Activated CD4-positive, alpha-beta memory T cell treated with anti-CD3 and anti-CD28 coated beads, Interleukin-2, amount 10 ng/mL, durations not matched to agents 7 days and 5 days (primary cell): ENCODE results near the gene RFESD. TPM values are rescaled to one million over a fixed set of nuclear protein-coding genes. Genes with fewer than 3 reads are reported as not detected.
A peak's percentile ranks its signal among the peaks of the same experiment; 100 is the strongest.

ENCODE experiments used
- CTCF ChIA-PET: fragments of 350-600 bp; sonication (Branson Sonifier 250); formaldehyde crosslinking; loops from one replicate; lab custom pipeline; 2021; ENCODE audit warnings: antibody characterized with exemption, inconsistent platforms; lab: Charles Lee
- POLR2A ChIA-PET: fragments of 350-600 bp; sonication (Branson Sonifier 250); formaldehyde crosslinking; loops from one replicate; lab custom pipeline; 2021; ENCODE audit warnings: antibody characterized with exemption; lab: Charles Lee
- DNase-seq: peaks from one replicate; pipeline ENCODE4 v3.0.0-alpha.2; 2020
- H3K27ac Mint-ChIP-seq: one replicate; pipeline ENCODE4 v1.8.0; 2021; ENCODE audit warnings: mild to moderate bottlenecking, mixed read lengths
- H3K27me3 Mint-ChIP-seq: one replicate; pipeline ENCODE4 v1.8.0; 2021; ENCODE audit warnings: mixed read lengths
- H3K36me3 Mint-ChIP-seq: one replicate; pipeline ENCODE4 v1.8.0; 2021; ENCODE audit warnings: low read depth, mixed read lengths
- H3K4me1 Mint-ChIP-seq: one replicate; pipeline ENCODE4 v1.8.0; 2021; ENCODE audit warnings: mixed read lengths
- H3K4me3 Mint-ChIP-seq: one replicate; pipeline ENCODE4 v1.8.0; 2021; ENCODE audit warnings: mild to moderate bottlenecking, mixed read lengths
- H3K9me3 Mint-ChIP-seq: one replicate; pipeline ENCODE4 v1.8.0; 2021; ENCODE audit warnings: mixed read lengths
- total RNA-seq, 2 experiments: library from RNA; stranded (reverse); gene quantifications; one replicate each; pipeline ENCODE4 v1.2.3, GENCODE V29; 2021

Gene RFESD
- 1 to 10 TPM; 5.4 to 6.4 TPM for total RNA-seq

- no peaks in the 10 kb centered on the region for H3K9me3 Mint-ChIP-seq
- peak within 1 kb of the TSS; percentile 88 for H3K27ac Mint-ChIP-seq
- peak within 1 kb of the TSS; percentile 79 for H3K4me3 Mint-ChIP-seq
- H3K4me1 Mint-ChIP-seq = peaks cover 45% of the 10 kb centered on the region
- H3K36me3 Mint-ChIP-seq = peaks cover 2% of the 10 kb centered on the region
- DNase-seq = peak; percentile 98
- ChIA-PET POLR2A (interaction anchor here (0.7 to 4.4 kb wide), 19 partner anchors 12 to 314 kb away, joined by 3 to 52 read pairs (median 8); partner anchors contain the start of genes ARSK, ELL2, GLRX and GPR150), CTCF (interaction anchor here (0.9 to 3.1 kb wide), 22 partner anchors 9 to 1015 kb away, joined by 3 to 21 read pairs (median 4); partner anchors contain the start of genes ARSK, CAST, GLRX and RHOBTB3)
- no peaks in the 10 kb centered on the region for H3K27me3 Mint-ChIP-seq
Measured at GRCh38 chr5:95646569-95647431, at the start of gene RFESD. TSS of gene RFESD (plus strand) at chr5:95646777. CDS start at chr5:95652272, 5,495 bp downstream.

- DNase-seq = no peak
- no peaks in the 10 kb centered on the region for H3K9me3 Mint-ChIP-seq
- no peaks in the 10 kb centered on the region for H3K27me3 Mint-ChIP-seq
- CTCF ChIA-PET = no interaction called here
- no peak overlapping the region for H3K27ac Mint-ChIP-seq
- no peak overlapping the region for H3K4me3 Mint-ChIP-seq
- peaks cover 13% of the 10 kb centered on the region for H3K36me3 Mint-ChIP-seq
- H3K4me1 Mint-ChIP-seq = no peaks in the 10 kb centered on the region
- POLR2A ChIA-PET = no interaction called here
Measured at GRCh38 chr5:95599252-95599651, 47.3 kb upstream of the RFESD start.

- Mint-ChIP-seq H3K4me1 (no peaks in the 10 kb centered on the region), H3K9me3 (no peaks in the 10 kb centered on the region), H3K27ac (no peak overlapping the region), H3K4me3 (no peak overlapping the region), H3K36me3 (peaks cover 15% of the 10 kb centered on the region), H3K27me3 (no peaks in the 10 kb centered on the region)
- POLR2A ChIA-PET = no interaction called here
- CTCF ChIA-PET = no interaction called here
- no peak for DNase-seq
Measured at GRCh38 chr5:95600557-95600956, 46.0 kb upstream of the RFESD start.

- DNase-seq = no peak
- H3K27me3 Mint-ChIP-seq = no peaks in the 10 kb centered on the region
- ChIA-PET CTCF (no interaction called here), POLR2A (no interaction called here)
- no peaks in the 10 kb centered on the region for H3K9me3 Mint-ChIP-seq
- no peak overlapping the region for H3K27ac Mint-ChIP-seq
- H3K36me3 Mint-ChIP-seq = peaks cover 13% of the 10 kb centered on the region
- no peaks in the 10 kb centered on the region for H3K4me1 Mint-ChIP-seq
- H3K4me3 Mint-ChIP-seq = no peak overlapping the region
Measured at GRCh38 chr5:95605786-95606185, 40.8 kb upstream of the RFESD start.

GRCh38 chr5:95606419-95606818 is 40.2 kb upstream of the RFESD start:
- DNase-seq = no peak
- no peak overlapping the region for H3K27ac Mint-ChIP-seq
- peaks cover 9% of the 10 kb centered on the region for H3K36me3 Mint-ChIP-seq
- ChIA-PET CTCF (no interaction called here), POLR2A (no interaction called here)
- no peaks in the 10 kb centered on the region for H3K9me3 Mint-ChIP-seq
- no peak overlapping the region for H3K4me3 Mint-ChIP-seq
- no peaks in the 10 kb centered on the region for H3K4me1 Mint-ChIP-seq
- H3K27me3 Mint-ChIP-seq = no peaks in the 10 kb centered on the region

- POLR2A ChIA-PET = no interaction called here
- H3K36me3 Mint-ChIP-seq = peaks cover 18% of the 10 kb centered on the region
- H3K4me3 Mint-ChIP-seq = no peak overlapping the region
- peaks cover 7% of the 10 kb centered on the region for H3K4me1 Mint-ChIP-seq
- H3K27me3 Mint-ChIP-seq = no peaks in the 10 kb centered on the region
- H3K9me3 Mint-ChIP-seq = peaks cover 15% of the 10 kb centered on the region
- DNase-seq = no peak
- no peak overlapping the region for H3K27ac Mint-ChIP-seq
- CTCF ChIA-PET = interaction anchor here (0.8 kb wide), 1 partner anchor 172 kb away, joined by 3 read pairs; no protein-coding TSS in a partner anchor
Measured at GRCh38 chr5:95609711-95610110, 36.9 kb upstream of the RFESD start.

GRCh38 chr5:95610546-95610945 is 36.0 kb upstream of the RFESD start:
- ChIA-PET POLR2A (no interaction called here), CTCF (no interaction called here)
- Mint-ChIP-seq H3K4me1 (peaks cover 15% of the 10 kb centered on the region), H3K27me3 (no peaks in the 10 kb centered on the region), H3K9me3 (peaks cover 15% of the 10 kb centered on the region), H3K36me3 (peaks cover 18% of the 10 kb centered on the region), H3K27ac (no peak overlapping the region), H3K4me3 (no peak overlapping the region)
- DNase-seq = no peak

GRCh38 chr5:95611396-95611795 is 35.2 kb upstream of the RFESD start:
- ChIA-PET CTCF (no interaction called here), POLR2A (no interaction called here)
- no peak for DNase-seq
- Mint-ChIP-seq H3K27me3 (no peaks in the 10 kb centered on the region), H3K4me3 (no peak overlapping the region), H3K27ac (no peak overlapping the region), H3K4me1 (peaks cover 15% of the 10 kb centered on the region), H3K36me3 (peaks cover 18% of the 10 kb centered on the region), H3K9me3 (peaks cover 15% of the 10 kb centered on the region)

GRCh38 chr5:95613514-95613913 is 33.1 kb upstream of the RFESD start:
- no peak overlapping the region for H3K4me3 Mint-ChIP-seq
- H3K4me1 Mint-ChIP-seq = peaks cover 17% of the 10 kb centered on the region
- CTCF ChIA-PET = no interaction called here
- no peak overlapping the region for H3K27ac Mint-ChIP-seq
- no peak for DNase-seq
- H3K27me3 Mint-ChIP-seq = peaks cover under 1% of the 10 kb centered on the region
- POLR2A ChIA-PET = no interaction called here
- H3K36me3 Mint-ChIP-seq = peaks cover 20% of the 10 kb centered on the region
- peaks cover 15% of the 10 kb centered on the region for H3K9me3 Mint-ChIP-seq

- H3K9me3 Mint-ChIP-seq = peaks cover 15% of the 10 kb centered on the region
- H3K36me3 Mint-ChIP-seq = peaks cover 20% of the 10 kb centered on the region
- no peak overlapping the region for H3K4me3 Mint-ChIP-seq
- POLR2A ChIA-PET = no interaction called here
- CTCF ChIA-PET = no interaction called here
- H3K27me3 Mint-ChIP-seq = peaks cover 3% of the 10 kb centered on the region
- peaks cover 33% of the 10 kb centered on the region for H3K4me1 Mint-ChIP-seq
- no peak for DNase-seq
- no peak overlapping the region for H3K27ac Mint-ChIP-seq
Measured at GRCh38 chr5:95615164-95615467, 31.5 kb upstream of the RFESD start.

- H3K27ac Mint-ChIP-seq = no peak overlapping the region
- H3K4me1 Mint-ChIP-seq = peaks cover 41% of the 10 kb centered on the region
- CTCF ChIA-PET = no interaction called here
- DNase-seq = no peak
- H3K36me3 Mint-ChIP-seq = peaks cover 20% of the 10 kb centered on the region
- POLR2A ChIA-PET = no interaction called here
- H3K27me3 Mint-ChIP-seq = peaks cover 3% of the 10 kb centered on the region
- peaks cover 15% of the 10 kb centered on the region for H3K9me3 Mint-ChIP-seq
- no peak overlapping the region for H3K4me3 Mint-ChIP-seq
Measured at GRCh38 chr5:95617057-95617456, 29.5 kb upstream of the RFESD start.

GRCh38 chr5:95619096-95619495 is 27.5 kb upstream of the RFESD start:
- H3K4me1 Mint-ChIP-seq = peaks cover 52% of the 10 kb centered on the region
- POLR2A ChIA-PET = interaction anchor here (1.7 to 5.2 kb wide), 3 partner anchors 12 to 64 kb away, joined by 6 to 57 read pairs (median 52); partner anchors contain the start of genes ARSK, RFESD and SKIC3
- H3K27me3 Mint-ChIP-seq = peaks cover 3% of the 10 kb centered on the region
- H3K27ac Mint-ChIP-seq = no peak overlapping the region
- DNase-seq = no peak
- H3K36me3 Mint-ChIP-seq = peaks cover 7% of the 10 kb centered on the region
- CTCF ChIA-PET = no interaction called here
- H3K4me3 Mint-ChIP-seq = peak overlapping the region; percentile 77
- no peaks in the 10 kb centered on the region for H3K9me3 Mint-ChIP-seq

GRCh38 chr5:95619514-95620029 is 27.0 kb upstream of the RFESD start:
- POLR2A ChIA-PET = interaction anchor here (4.7 to 5.2 kb wide), 2 partner anchors 12 to 26 kb away, joined by 52 to 57 read pairs; partner anchors contain the start of gene RFESD
- Mint-ChIP-seq H3K4me3 (peak overlapping the region; percentile 77), H3K36me3 (peaks cover 10% of the 10 kb centered on the region), H3K27me3 (peaks cover 3% of the 10 kb centered on the region), H3K4me1 (peaks cover 51% of the 10 kb centered on the region), H3K9me3 (no peaks in the 10 kb centered on the region), H3K27ac (peak overlapping the region; percentile 31)
- CTCF ChIA-PET = no interaction called here
- no peak for DNase-seq
